BE2C (cell line): Measurements from ENCODE around the gene BEST4.
"Not testable (repeated sequence)": the region's sequence is repeated elsewhere in the genome, so short reads cannot be mapped to it uniquely, and the experiment has no call there.

Source experiments
- DNase-seq: peaks from one replicate; pipeline ENCODE4 v3.0.0-alpha.2; 2020
- H3K27me3 ChIP-seq: fragments of 250-450 bp; sonication (Bioruptor Pico); 2 replicates; pipeline ENCODE4 v1.5.1; 2020; ENCODE audit warnings: mild to moderate bottlenecking
- H3K36me3 ChIP-seq: fragments of 250-450 bp; sonication (Bioruptor Pico); 2 replicates; pipeline ENCODE4 v1.5.1; 2020; ENCODE audit warnings: mild to moderate bottlenecking
- H3K4me1 ChIP-seq: fragments of 250-450 bp; sonication (Bioruptor Pico); 2 replicates; pipeline ENCODE4 v1.5.1; 2020
- H3K4me3 ChIP-seq: 2 replicates; pipeline ENCODE4 v1.5.1; 2011; ENCODE audit warnings: low read depth, low read length
- H3K9me3 ChIP-seq: fragments of 250-450 bp; sonication (Bioruptor Pico); 2 replicates; pipeline ENCODE4 v1.5.1; 2020
- CTCF ChIP-seq: IDR thresholded peaks from 2 replicates; pipeline ENCODE4 v1.5.1; 2012; ENCODE audit warnings: mild to moderate bottlenecking, low read depth, low read length

Gene BEST4

DNA sequence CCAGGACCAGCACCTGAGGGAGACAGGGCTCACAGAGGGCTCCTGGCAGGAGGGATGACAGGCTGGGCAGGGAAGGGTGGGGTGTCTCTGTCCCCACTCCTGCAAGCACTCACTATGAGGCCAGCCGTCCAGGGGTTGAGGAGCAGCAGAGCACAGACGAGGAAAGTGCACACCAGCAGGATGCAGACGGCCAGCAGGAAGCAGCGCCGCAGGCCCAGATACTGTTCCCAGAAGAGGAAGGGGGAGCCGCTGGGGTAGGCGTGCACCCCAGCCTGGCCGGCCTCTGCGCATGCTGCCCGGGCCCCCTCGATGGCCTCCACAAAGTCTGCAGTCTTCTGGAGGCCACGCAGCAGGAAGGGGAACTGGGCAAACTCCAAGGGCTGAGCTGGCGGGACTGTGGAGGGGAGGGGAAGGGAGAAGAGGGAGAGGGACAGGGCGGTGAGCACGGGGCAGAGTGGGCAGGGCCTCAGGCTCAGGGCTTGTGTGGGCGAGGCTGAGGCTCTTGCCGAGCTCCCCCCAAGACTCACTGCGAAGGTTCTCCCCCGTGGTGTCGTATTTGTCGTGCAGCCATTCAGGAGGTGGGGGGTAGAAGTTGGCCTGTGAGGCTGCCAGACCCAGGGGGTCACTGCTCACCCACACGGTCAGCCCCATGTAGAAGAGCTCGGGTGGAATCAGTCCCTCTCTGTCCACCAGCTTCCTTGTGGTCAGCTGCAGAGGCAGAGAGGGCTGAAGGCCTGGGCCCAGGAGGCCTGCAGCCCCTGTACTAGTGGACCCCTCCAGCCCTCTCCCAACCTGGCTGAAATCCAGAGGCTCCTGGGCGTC lies 38.6 kb upstream of the BEST4 start:
- no peaks in the 10 kb centered on the region for H3K9me3 ChIP-seq
- TF ChIP-seq CTCF = no peak
- no peaks in the 10 kb centered on the region for H3K27me3 ChIP-seq
- H3K36me3 ChIP-seq = no peaks in the 10 kb centered on the region
- DNase-seq = no peak
- no peaks in the 10 kb centered on the region for H3K4me1 ChIP-seq
- H3K4me3 ChIP-seq = no peak overlapping the region

DNA sequence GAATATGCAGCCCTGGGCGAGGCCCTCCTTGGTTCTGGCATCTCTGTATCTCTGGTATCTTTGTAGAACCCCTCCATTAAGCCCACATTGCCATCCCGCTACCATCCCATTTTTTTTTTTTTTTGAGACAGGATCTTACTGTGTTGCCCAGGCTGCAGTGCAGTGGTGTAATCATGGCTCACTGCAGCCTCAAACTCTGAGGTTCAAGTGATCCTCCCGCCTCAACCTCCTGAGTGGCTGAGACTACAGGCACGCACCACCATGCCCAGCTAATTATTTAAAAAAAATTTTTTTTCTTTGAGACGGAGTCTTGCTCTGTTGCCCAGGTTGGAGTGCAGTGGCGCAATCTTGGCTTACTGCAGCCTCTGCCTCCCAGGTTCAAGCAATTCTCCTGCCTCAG lies 36.4 kb upstream of the BEST4 start:
- H3K36me3 ChIP-seq, DNase-seq, H3K4me1 ChIP-seq, H3K9me3 ChIP-seq, H3K4me3 ChIP-seq, H3K27me3 ChIP-seq: not testable (repeated sequence)

- Histone ChIP-seq H3K27me3 (no peaks in the 10 kb centered on the region), H3K9me3 (no peaks in the 10 kb centered on the region), H3K4me1 (no peaks in the 10 kb centered on the region), H3K4me3 (no peak overlapping the region), H3K36me3 (no peaks in the 10 kb centered on the region)
- no peak for TF ChIP-seq CTCF
- DNase-seq = no peak
Observed at GRCh38 chr1:44822981-44823451, 35.0 kb upstream of the BEST4 start.

- Histone ChIP-seq H3K4me3 (no peak overlapping the region), H3K27me3 (no peaks in the 10 kb centered on the region), H3K9me3 (no peaks in the 10 kb centered on the region), H3K36me3 (no peaks in the 10 kb centered on the region), H3K4me1 (no peaks in the 10 kb centered on the region)
- DNase-seq = no peak
- TF ChIP-seq CTCF = no peak
Observed at GRCh38 chr1:44822131-44822701, 34.2 kb upstream of the BEST4 start.

- no peak overlapping the region for H3K4me3 ChIP-seq
Observed at GRCh38 chr1:44821240-44821715, 33.3 kb upstream of the BEST4 start.

More at GRCh38 chr1:44821240-44821715, 33.3 kb upstream of the BEST4 start:
- Histone ChIP-seq H3K36me3 (no peaks in the 10 kb centered on the region), H3K27me3 (no peaks in the 10 kb centered on the region), H3K4me1 (no peaks in the 10 kb centered on the region), H3K9me3 (no peaks in the 10 kb centered on the region)
- TF ChIP-seq CTCF = no peak
- DNase-seq = no peak
